Stimulated activated naive B cell treated with anti-CD40 and anti-IgM and Interleukin-4, amounts not matched to agents 10 μg/mL and 1 μg/mL and 100 μg/mL, for 72 hours (primary cell): ENCODE data around the gene GRIPAP1.

ENCODE experiments used
- ATAC-seq, 2 donors: fragments of 150-1000 bp; cut with Tn5 transposase; replicated peaks; 2 replicates each; pipeline ENCODE4 v1.10.0; 2021; ENCODE audit warnings: moderate library complexity in 1 of 2
- DNase-seq: peaks from one replicate; pipeline ENCODE4 v3.0.0; 2021
- H3K27ac Mint-ChIP-seq: one replicate; pipeline ENCODE4 v1.8.0; 2022; ENCODE audit warnings: mild to moderate bottlenecking, mixed read lengths
- H3K27me3 Mint-ChIP-seq, 2 donors: one replicate each; pipeline ENCODE4 v1.8.0; 2022; ENCODE audit warnings: mixed read lengths in 2 of 2
- H3K36me3 Mint-ChIP-seq, 2 donors: one replicate each; pipeline ENCODE4 v1.8.0; 2022; ENCODE audit warnings: mixed read lengths in 2 of 2, mild to moderate bottlenecking in 1 of 2
- H3K4me1 Mint-ChIP-seq, 2 donors: one replicate each; pipeline ENCODE4 v1.8.0; 2022; ENCODE audit warnings: mixed read lengths in 2 of 2, mild to moderate bottlenecking in 1 of 2
- H3K4me3 Mint-ChIP-seq, 2 donors: one replicate each; pipeline ENCODE4 v1.8.0; 2022; ENCODE audit warnings: mild to moderate bottlenecking in 2 of 2, mixed read lengths in 2 of 2, moderate library complexity in 1 of 2
- H3K9me3 Mint-ChIP-seq, 2 donors: one replicate each; pipeline ENCODE4 v1.8.0; 2022; ENCODE audit warnings: mixed read lengths in 2 of 2, mild to moderate bottlenecking in 1 of 2

Gene GRIPAP1

GRCh38 chrX:49002091-49002935, at the start of gene GRIPAP1:
GRIPAP1 (minus strand) TSS chrX:49002264; CDS start chrX:49002229, 35 bp downstream.
- DNase-seq (peak; percentile 75), ATAC-seq (peak; percentile 77 to 87)
- peak within 1 kb of the TSS; percentile 99 for H3K27ac Mint-ChIP-seq
- H3K4me1 Mint-ChIP-seq, result peaks cover 14 to 35% of the 10 kb centered on the region in 2 donors
- peaks cover 16 to 30% of the 10 kb centered on the region in 2 donors for H3K36me3 Mint-ChIP-seq
- H3K9me3 Mint-ChIP-seq, result peaks cover 0 to 6% of the 10 kb centered on the region in 2 donors
- peaks cover 0 to 5% of the 10 kb centered on the region in 2 donors for H3K27me3 Mint-ChIP-seq
- H3K4me3 Mint-ChIP-seq, result peak within 1 kb of the TSS; percentile 98 to 100

GRCh38 chrX:49043987-49044281, 41.9 kb upstream of the GRIPAP1 start:
- no peaks in the 10 kb centered on the region for H3K9me3 Mint-ChIP-seq
- H3K4me1 Mint-ChIP-seq, result peaks cover 23 to 36% of the 10 kb centered on the region in 2 donors
- H3K4me3 Mint-ChIP-seq, result peak overlapping the region; percentile 78 to 87
- ATAC-seq (no peak), DNase-seq (no peak)
- no peaks in the 10 kb centered on the region for H3K27me3 Mint-ChIP-seq
- H3K27ac Mint-ChIP-seq, result peak overlapping the region; percentile 83
- peaks cover 8 to 11% of the 10 kb centered on the region in 2 donors for H3K36me3 Mint-ChIP-seq

- no peaks in the 10 kb centered on the region for H3K9me3 Mint-ChIP-seq
- no peaks in the 10 kb centered on the region for H3K27me3 Mint-ChIP-seq
- peak within 1 kb of the TSS; percentile 91 for H3K27ac Mint-ChIP-seq
- peak; percentile 96 for DNase-seq
- peaks cover 13 to 16% of the 10 kb centered on the region in 2 donors for H3K36me3 Mint-ChIP-seq
- H3K4me1 Mint-ChIP-seq, result peaks cover 26 to 40% of the 10 kb centered on the region in 2 donors
- ATAC-seq, result peak; percentile 91
- H3K4me3 Mint-ChIP-seq, result peak within 1 kb of the TSS; percentile 86 to 87
Measured at GRCh38 chrX:49043220-49043986, 41.3 kb upstream of the GRIPAP1 start, which contains the start of gene TFE3. TFE3 (minus strand) TSS chrX:49043357; CDS start chrX:49043226, 131 bp downstream.

GRCh38 chrX:49042581-49043219, 40.6 kb upstream of the GRIPAP1 start:
- H3K36me3 Mint-ChIP-seq, result peaks cover 15 to 20% of the 10 kb centered on the region in 2 donors
- H3K4me1 Mint-ChIP-seq, result peaks cover 28 to 40% of the 10 kb centered on the region in 2 donors
- DNase-seq (no peak), ATAC-seq (no peak)
- H3K27ac Mint-ChIP-seq, result peak overlapping the region; percentile 91
- no peaks in the 10 kb centered on the region for H3K9me3 Mint-ChIP-seq
- peak overlapping the region; percentile 86 to 87 for H3K4me3 Mint-ChIP-seq
- H3K27me3 Mint-ChIP-seq, result no peaks in the 10 kb centered on the region

- peak overlapping the region; percentile 91 for H3K27ac Mint-ChIP-seq
- ATAC-seq (no peak), DNase-seq (no peak)
- peaks cover 29 to 40% of the 10 kb centered on the region in 2 donors for H3K4me1 Mint-ChIP-seq
- H3K4me3 Mint-ChIP-seq, result peak overlapping the region; percentile 86 to 87
- no peaks in the 10 kb centered on the region for H3K27me3 Mint-ChIP-seq
- peaks cover 16 to 22% of the 10 kb centered on the region in 2 donors for H3K36me3 Mint-ChIP-seq
- H3K9me3 Mint-ChIP-seq, result no peaks in the 10 kb centered on the region
Measured at GRCh38 chrX:49041744-49042580, 39.9 kb upstream of the GRIPAP1 start.

- Mint-ChIP-seq H3K4me1 (peaks cover 29 to 40% of the 10 kb centered on the region in 2 donors), H3K9me3 (no peaks in the 10 kb centered on the region), H3K27me3 (no peaks in the 10 kb centered on the region), H3K27ac (peak overlapping the region; percentile 92), H3K36me3 (peaks cover 16 to 22% of the 10 kb centered on the region in 2 donors), H3K4me3 (peak overlapping the region; percentile 50 to 63)
- ATAC-seq (no peak), DNase-seq (no peak)
Measured at GRCh38 chrX:49040376-49040955, 38.4 kb upstream of the GRIPAP1 start.

GRCh38 chrX:49039598-49040375, 37.7 kb upstream of the GRIPAP1 start:
- Mint-ChIP-seq H3K4me3 (peak overlapping the region; percentile 53 to 63), H3K9me3 (no peaks in the 10 kb centered on the region), H3K27ac (peak overlapping the region; percentile 92), H3K36me3 (peaks cover 16 to 24% of the 10 kb centered on the region in 2 donors), H3K27me3 (no peaks in the 10 kb centered on the region), H3K4me1 (peaks cover 29 to 40% of the 10 kb centered on the region in 2 donors)
- ATAC-seq, result no peak
- DNase-seq, result no peak

DNA sequence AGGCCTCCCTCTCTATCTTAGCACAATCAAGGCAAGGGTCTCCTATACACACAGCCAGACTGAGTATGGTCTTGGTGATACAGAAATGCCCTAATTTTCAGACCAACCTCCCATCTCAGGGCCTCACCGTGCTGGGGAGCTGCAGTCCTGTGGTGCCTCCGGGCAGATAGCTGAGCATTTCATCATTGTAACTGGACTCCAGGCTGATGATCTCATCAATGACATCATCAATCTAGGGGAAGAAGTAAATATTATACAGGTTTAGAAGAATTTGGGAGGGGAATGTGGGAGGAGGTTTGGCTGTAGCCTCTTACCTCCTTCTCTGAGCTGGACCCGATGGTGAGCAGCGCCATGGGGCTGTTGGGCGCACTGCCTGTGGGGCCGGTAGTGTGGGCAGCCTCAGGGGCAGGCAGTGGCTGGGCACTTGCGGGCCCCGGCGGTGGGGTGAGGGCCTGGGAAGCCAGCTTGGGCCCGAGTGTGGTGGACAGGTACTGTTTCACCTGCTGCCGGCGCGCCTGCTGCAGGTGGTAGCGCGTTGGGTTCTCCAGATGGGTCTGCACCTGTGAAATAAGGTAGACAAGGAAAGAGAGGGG, 35.9 kb upstream of the GRIPAP1 start:
- Mint-ChIP-seq H3K4me1 (peaks cover 26 to 41% of the 10 kb centered on the region in 2 donors), H3K27me3 (no peaks in the 10 kb centered on the region), H3K4me3 (no peak overlapping the region), H3K36me3 (peaks cover 20 to 36% of the 10 kb centered on the region in 2 donors), H3K27ac (peak overlapping the region; percentile 47), H3K9me3 (no peaks in the 10 kb centered on the region)
- no peak for DNase-seq
- ATAC-seq, result no peak

- ATAC-seq (no peak), DNase-seq (no peak)
- Mint-ChIP-seq H3K4me3 (no peak overlapping the region), H3K4me1 (peaks cover 1 to 12% of the 10 kb centered on the region in 2 donors), H3K27me3 (no peaks in the 10 kb centered on the region), H3K36me3 (peaks cover 12 to 27% of the 10 kb centered on the region in 2 donors), H3K27ac (no peak overlapping the region), H3K9me3 (no peaks in the 10 kb centered on the region)
Measured at GRCh38 chrX:49030283-49030682, 28.2 kb upstream of the GRIPAP1 start.

DNA sequence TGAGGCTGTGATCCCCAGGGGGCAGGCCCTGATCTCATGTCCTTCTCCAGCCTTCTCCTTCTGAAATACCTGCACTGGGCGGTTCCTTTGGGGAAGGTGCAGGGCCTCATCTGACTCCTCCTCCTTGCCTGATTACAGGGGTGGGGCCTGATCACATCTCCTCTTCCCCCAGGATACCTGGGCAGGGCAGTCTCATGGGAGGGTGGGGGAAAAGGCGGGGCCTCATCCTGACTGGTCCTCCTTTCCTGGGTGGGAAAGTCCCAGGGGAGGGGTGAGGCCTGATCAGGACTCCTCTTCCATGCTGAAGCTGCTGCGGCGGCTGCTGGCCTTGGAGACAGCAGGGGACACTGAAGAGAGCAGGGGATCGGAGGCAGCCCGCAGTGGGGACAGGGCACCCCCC, 27.8 kb upstream of the GRIPAP1 start:
- Mint-ChIP-seq H3K4me1 (peaks cover 1 to 12% of the 10 kb centered on the region in 2 donors), H3K27ac (no peak overlapping the region), H3K27me3 (no peaks in the 10 kb centered on the region), H3K9me3 (no peaks in the 10 kb centered on the region), H3K4me3 (no peak overlapping the region), H3K36me3 (peaks cover 12 to 26% of the 10 kb centered on the region in 2 donors)
- DNase-seq, result no peak
- no peak for ATAC-seq

GRCh38 chrX:49019599-49020249, 17.7 kb upstream of the GRIPAP1 start:
- ATAC-seq (no peak), DNase-seq (no peak)
- Mint-ChIP-seq H3K4me1 (no peaks in the 10 kb centered on the region), H3K36me3 (peaks cover 0 to 6% of the 10 kb centered on the region in 2 donors), H3K27ac (no peak overlapping the region), H3K4me3 (no peak overlapping the region), H3K27me3 (no peaks in the 10 kb centered on the region), H3K9me3 (no peaks in the 10 kb centered on the region)

DNA sequence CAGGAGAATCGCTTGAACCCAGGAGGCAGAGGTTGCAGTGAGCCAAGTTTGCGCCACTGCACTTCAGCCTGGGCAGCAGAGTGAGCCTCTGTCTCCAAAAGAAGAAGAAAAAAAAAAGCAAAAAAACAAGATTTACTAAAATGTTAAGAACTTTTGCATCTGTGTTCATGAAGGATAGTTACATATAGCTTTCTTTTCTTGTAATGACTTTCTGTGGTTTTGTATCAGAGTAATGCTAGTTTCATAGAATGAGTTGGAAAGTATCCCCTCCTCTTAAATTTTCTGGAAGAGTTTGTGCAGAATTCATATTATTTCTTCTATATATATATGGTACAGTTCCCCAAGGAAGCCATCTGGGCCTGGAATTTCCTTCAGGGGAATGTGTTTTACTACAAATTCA, 17.0 kb upstream of the GRIPAP1 start:
- ATAC-seq (no peak), DNase-seq (no peak)
- Mint-ChIP-seq H3K4me3 (no peak overlapping the region), H3K36me3 (no peaks in the 10 kb centered on the region), H3K27ac (no peak overlapping the region), H3K27me3 (no peaks in the 10 kb centered on the region), H3K4me1 (no peaks in the 10 kb centered on the region), H3K9me3 (no peaks in the 10 kb centered on the region)
